SK-N-MC (cell line): ENCODE data around the gene NOSTRIN.

Source experiments
- EZH2 ChIP-seq: fragments of 200-600 bp; sonication (generic); IDR thresholded peaks from one replicate; pipeline ENCODE4 v1.6.1; 2017; ENCODE audit warnings: antibody characterized with exemption
- POLR2AphosphoS5 ChIP-seq: IDR thresholded peaks from 2 replicates; pipeline ENCODE4 v1.6.1; 2012; ENCODE audit warnings: mild to moderate bottlenecking, low read depth, low read length, borderline replicate concordance

DNA sequence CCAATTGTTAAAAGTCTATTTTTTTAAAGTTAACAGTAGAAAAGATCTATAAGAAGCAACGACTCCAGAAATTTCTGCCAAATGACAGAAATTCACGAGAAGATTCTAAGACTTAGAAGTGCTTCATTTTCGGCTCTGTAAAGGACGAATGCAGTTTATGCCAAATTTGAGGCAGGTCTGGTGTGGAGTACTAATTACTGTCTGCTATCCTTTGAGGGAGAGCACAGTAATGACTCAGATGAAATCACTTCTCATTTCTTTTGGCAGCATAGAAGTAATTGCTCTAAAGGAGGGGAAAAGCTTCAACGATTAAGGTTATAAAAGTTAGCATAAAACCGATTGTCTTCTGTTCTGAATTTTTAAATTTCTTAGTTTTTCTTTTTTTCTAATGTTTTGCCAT, 110.0 kb downstream of the NOSTRIN start:
- TF ChIP-seq EZH2 (no peak), POLR2AphosphoS5 (no peak)
